AG10803 (cell line): ENCODE data around the gene CNPY3.

Experiments
- DNase-seq: peaks from one replicate; pipeline ENCODE4 v3.0.0; 2010; ENCODE audit warnings: low read depth
- H3K4me3 ChIP-seq: 2 replicates; pipeline ENCODE4 v1.5.1; 2011; ENCODE audit warnings: mild to moderate bottlenecking, low read length, control low read depth
- TF ChIP-seq, protein P1 (sequence below): conservative IDR thresholded peaks from 2 replicates; pipeline ENCODE4 v1.5.1; 2011; ENCODE audit warnings: mild to moderate bottlenecking, low read length, control low read depth, inconsistent platforms

The CNPY3 gene

DNA sequence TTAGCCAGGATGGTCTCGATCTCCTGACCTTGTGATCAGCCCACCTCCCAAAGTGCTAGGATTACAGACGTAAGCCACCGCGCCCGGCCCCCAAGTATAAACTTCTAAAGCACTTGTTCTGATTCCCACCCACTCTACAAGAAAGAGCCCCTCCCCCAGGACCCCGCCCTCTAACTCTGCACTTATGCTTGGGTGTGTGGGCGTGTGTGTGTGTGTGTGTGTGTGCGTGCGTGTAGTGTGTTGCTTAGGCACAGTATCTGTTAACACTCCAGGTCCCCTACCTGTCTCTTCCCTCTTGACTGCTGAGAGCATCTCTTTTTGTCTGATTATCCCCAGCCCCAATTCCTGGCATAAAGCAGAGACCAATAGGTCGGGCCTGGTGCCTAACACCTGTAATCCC, 19.4 kb upstream of the CNPY3 start:
- H3K4me3 ChIP-seq: no peak overlapping the region
- TF ChIP-seq, protein P1, sequence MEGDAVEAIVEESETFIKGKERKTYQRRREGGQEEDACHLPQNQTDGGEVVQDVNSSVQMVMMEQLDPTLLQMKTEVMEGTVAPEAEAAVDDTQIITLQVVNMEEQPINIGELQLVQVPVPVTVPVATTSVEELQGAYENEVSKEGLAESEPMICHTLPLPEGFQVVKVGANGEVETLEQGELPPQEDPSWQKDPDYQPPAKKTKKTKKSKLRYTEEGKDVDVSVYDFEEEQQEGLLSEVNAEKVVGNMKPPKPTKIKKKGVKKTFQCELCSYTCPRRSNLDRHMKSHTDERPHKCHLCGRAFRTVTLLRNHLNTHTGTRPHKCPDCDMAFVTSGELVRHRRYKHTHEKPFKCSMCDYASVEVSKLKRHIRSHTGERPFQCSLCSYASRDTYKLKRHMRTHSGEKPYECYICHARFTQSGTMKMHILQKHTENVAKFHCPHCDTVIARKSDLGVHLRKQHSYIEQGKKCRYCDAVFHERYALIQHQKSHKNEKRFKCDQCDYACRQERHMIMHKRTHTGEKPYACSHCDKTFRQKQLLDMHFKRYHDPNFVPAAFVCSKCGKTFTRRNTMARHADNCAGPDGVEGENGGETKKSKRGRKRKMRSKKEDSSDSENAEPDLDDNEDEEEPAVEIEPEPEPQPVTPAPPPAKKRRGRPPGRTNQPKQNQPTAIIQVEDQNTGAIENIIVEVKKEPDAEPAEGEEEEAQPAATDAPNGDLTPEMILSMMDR: no peak
- DNase-seq: no peak

DNA sequence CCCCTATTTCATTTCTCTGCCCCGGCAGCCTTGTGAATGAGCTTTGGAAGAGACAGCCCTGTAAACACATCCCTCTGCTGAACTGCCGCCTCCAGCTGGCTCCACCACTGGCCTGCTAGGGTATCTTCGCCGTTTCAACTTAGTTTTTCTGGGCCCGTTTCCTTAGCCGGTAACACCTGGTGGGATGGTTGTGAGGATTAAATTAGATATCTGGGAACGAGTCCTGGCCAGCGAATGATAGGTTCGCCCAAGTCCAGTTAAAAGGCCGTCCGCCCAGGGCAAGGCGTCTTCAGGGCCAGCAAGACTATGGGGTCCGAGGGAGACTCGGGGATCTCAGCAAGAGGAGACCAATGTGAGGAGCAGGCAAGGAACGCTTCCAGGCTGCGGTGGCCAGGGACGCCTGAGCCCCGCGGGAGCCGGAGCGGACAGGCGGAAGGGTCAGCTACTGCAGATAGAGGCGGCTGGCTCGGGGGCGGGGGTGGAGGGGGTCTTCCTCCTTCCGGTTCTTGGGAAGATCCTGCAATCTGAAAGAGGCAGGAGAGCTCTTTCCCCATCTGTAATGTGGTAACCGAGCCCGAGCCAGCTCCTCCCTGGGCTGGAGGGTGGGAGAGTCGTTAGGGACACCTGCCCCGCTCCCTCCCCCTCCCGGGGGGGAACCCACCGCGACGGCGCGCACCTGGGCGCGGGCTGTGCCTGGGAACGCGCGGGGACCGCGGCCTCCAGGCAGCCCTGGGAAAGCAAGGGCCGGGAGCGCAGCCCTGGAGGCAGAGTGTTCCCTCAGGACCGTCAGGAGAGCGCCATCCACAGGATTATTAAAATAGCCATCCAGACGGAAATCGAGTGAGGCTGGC, 17.9 kb upstream of the CNPY3 start:
- TF ChIP-seq, protein P1: no peak
- no peak overlapping the region for H3K4me3 ChIP-seq

DNA sequence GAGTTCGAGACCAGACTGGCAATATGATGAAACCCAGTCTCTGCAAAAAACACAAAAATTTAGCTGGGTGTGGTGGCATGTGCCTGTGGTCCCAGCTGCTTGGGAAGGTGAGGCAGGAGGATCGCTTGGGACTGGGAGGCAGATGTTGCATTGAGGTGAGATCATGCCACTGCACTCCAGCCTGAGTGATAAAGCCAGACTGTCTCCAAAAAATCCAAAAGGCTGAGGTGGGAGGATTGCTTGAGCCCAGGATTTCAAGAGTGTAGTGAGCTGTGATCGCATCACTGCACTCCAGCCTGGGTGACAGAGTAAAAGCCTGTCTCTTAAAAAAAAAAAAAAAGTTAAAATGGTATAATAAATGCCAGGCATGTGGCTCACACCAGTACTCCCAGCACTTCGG, 14.7 kb upstream of the CNPY3 start:
- H3K4me3 ChIP-seq: no peak overlapping the region
- peak; percentile 18 for DNase-seq
- TF ChIP-seq, protein P1: no peak

More for the DNA sequence above, 17.9 kb upstream of the CNPY3 start:
- no peak for DNase-seq

DNA sequence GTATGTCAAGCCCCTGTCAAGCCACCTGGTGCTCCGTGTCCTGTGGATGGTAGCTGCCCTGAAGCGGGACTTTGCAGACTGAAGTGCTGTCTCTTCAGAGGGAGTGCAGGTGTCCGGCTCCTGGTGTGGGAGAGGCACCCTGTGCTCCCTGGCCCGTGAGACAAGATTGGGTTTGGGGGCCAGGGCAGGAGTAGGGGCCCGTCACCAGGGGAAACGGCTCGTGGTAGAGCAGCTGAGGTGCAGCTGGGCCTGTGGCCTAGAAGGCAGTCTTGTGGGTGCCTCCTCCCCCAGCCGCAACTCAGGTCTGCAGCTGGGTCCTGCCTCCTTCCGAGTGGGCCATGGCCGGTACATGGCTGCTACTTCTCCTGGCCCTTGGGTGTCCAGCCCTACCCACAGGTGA, 13.5 kb upstream of the CNPY3 start, which contains the start of gene PTCRA:
PTCRA (plus strand) TSS at position 322 of the 400 bp plus-strand sequence; CDS start at position 339, 17 bp downstream.
- no peak for DNase-seq
- TF ChIP-seq, protein P1: no peak
- no peak within 1 kb of the TSS for H3K4me3 ChIP-seq

DNA sequence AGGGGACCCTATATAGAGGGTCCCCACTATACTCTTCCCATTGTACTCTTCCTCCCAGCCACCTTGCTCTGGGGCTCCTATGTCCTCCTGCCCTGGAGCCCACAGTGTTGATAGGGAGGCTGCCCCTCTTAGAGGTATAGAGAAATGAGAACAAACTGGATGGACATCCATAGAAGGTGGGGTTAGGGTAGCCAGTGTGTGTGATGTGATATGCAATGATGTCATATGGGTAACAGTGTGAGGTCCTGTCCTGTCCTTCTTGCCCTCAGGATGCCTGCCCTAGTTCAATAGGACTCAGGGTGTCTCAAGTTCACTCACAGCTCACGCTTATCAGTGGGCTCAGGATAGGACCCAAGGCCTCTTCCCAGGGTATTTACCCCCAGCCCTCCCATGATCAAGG, 13.0 kb upstream of the CNPY3 start:
- TF ChIP-seq, protein P1: no peak
- H3K4me3 ChIP-seq: no peak overlapping the region
- no peak for DNase-seq

DNA sequence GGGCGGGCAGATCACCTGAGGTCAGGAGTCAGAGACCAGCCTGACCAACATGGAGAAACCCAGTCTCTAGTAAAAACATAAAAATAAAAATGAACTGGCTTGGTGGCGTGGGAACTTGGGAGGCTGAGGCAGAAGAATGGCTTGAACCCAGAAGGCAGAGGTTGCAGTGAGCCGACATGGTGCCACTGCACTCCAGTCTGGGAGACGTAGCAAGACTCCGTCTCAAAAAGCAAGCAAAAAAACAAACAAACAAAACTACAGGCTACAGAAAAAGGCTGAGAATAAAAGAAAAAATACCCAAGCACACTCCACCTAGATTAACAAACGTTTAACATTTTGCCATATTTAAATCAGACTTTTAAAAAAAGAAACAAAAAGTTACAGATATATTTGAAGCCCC, 7.5 kb upstream of the CNPY3 start:
- no peak overlapping the region for H3K4me3 ChIP-seq
- DNase-seq: no peak
- TF ChIP-seq, protein P1: no peak

DNA sequence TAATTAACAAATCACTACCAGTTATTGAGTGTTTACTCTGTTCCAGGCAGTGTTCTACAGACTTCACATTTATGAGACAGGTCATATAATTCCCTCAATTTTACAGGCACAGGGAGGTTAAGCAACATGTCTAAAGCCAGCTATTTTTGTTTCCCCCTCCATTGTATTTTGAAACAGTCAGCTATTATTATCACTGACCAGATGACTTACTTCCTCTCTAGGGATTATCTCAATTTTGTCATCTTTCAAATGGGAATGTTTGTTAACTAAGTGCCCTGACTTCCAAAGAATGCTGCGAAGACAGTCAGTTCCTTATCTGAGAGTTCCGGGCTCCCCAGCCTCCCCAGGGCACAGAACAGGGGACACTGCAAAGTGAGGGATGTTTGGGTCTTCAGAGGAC, 5.6 kb upstream of the CNPY3 start:
- TF ChIP-seq, protein P1: no peak
- DNase-seq: peak; percentile 31
- no peak overlapping the region for H3K4me3 ChIP-seq
